IMR-90 (cell line): Measurements from ENCODE around the gene STAT4. TPM values are rescaled to one million over a fixed set of nuclear protein-coding genes. Genes with fewer than 3 reads are reported as not detected.

ENCODE experiments used
- ATAC-seq: fragments of 200-7000 bp; cut with Tn5 transposase; 2 replicates; pipeline ENCODE4 v1.9.1; 2020; ENCODE audit warnings: low read depth, mild to moderate bottlenecking, moderate library complexity
- BruUV-seq: library from RNA; stranded (reverse); fragments of 400-500 nt; replicated peaks from 2 replicates; lab custom pipeline; 2021; lab: Mats Ljungman, UMichigan
- CTCF ChIA-PET: fragments of 300-600 bp; formaldehyde crosslinking; extraction: SDS; loops from one replicate; lab custom pipeline; 2021; ENCODE audit warnings: antibody characterized with exemption; lab: Yijun Ruan, JAX
- POLR2A ChIA-PET: fragments of 300-600 bp; sonication (Branson Sonifier 250); formaldehyde crosslinking; loops from one replicate; lab custom pipeline; 2022; ENCODE audit warnings: antibody characterized with exemption; ENCODE audit not compliant: unreplicated experiment; lab: Charles Lee
- DNase-seq: peaks from one replicate; pipeline ENCODE4 v3.0.0; 2013
- H2AFZ ChIP-seq: replicated peaks from 2 replicates; pipeline ENCODE3; 2013; ENCODE audit warnings: low read length, mild to moderate bottlenecking; ENCODE audit not compliant: poor library complexity
- H2AK5ac ChIP-seq: 2 replicates; pipeline ENCODE4 v1.6.1; 2013; ENCODE audit warnings: low read depth, low read length, inconsistent platforms
- H2AK9ac ChIP-seq: replicated peaks from 2 replicates; pipeline ENCODE3; 2013; ENCODE audit warnings: mild to moderate bottlenecking, low read depth, low read length, moderate library complexity; ENCODE audit not compliant: poor library complexity
- H2BK120ac ChIP-seq: 2 replicates; pipeline ENCODE4 v1.6.1; 2013; ENCODE audit warnings: low read depth, low read length, inconsistent platforms
- H2BK15ac ChIP-seq: 3 replicates; pipeline ENCODE4 v1.6.1; 2013; ENCODE audit warnings: low read depth, low read length, inconsistent platforms
- H2BK20ac ChIP-seq: 2 replicates; pipeline ENCODE4 v1.6.1; 2013; ENCODE audit warnings: low read depth, mild to moderate bottlenecking, inconsistent platforms, low read length, moderate library complexity
- H2BK5ac ChIP-seq: 2 replicates; pipeline ENCODE4 v1.6.1; 2013; ENCODE audit warnings: mild to moderate bottlenecking, low read depth, low read length, inconsistent platforms; ENCODE audit not compliant: poor library complexity, severe bottlenecking
- H3K14ac ChIP-seq: replicated peaks from 2 replicates; pipeline ENCODE4 v1.6.1; 2013; ENCODE audit warnings: low read depth, low read length, inconsistent platforms
- H3K18ac ChIP-seq: 2 replicates; pipeline ENCODE4 v1.6.1; 2013; ENCODE audit warnings: low read depth, low read length, control low read depth
- H3K23ac ChIP-seq: 2 replicates; pipeline ENCODE4 v1.6.1; 2013; ENCODE audit warnings: low read depth, low read length, inconsistent platforms
- H3K27ac ChIP-seq: 2 replicates; pipeline ENCODE4 v1.5.1; 2013; ENCODE audit warnings: mild to moderate bottlenecking, control low read depth, low read length; ENCODE audit not compliant: insufficient read depth
- H3K27me3 ChIP-seq: 2 replicates; pipeline ENCODE4 v1.6.1; 2013; ENCODE audit warnings: low read length; ENCODE audit not compliant: control insufficient read depth, insufficient read depth
- H3K36me3 ChIP-seq: 2 replicates; pipeline ENCODE4 v1.6.1; 2013; ENCODE audit warnings: low read length, mixed read lengths; ENCODE audit not compliant: control insufficient read depth, insufficient read depth
- H3K4ac ChIP-seq: 2 replicates; pipeline ENCODE4 v1.6.1; 2013; ENCODE audit warnings: low read depth, low read length, inconsistent platforms
- H3K4me1 ChIP-seq: 2 replicates; pipeline ENCODE4 v1.6.1; 2013; ENCODE audit warnings: low read length, mixed read lengths; ENCODE audit not compliant: control insufficient read depth, insufficient read depth
- H3K4me2 ChIP-seq: 2 replicates; pipeline ENCODE4 v1.6.1; 2013; ENCODE audit warnings: low read depth, mild to moderate bottlenecking, control low read depth, low read length, moderate library complexity
- H3K4me3 ChIP-seq: 2 replicates; pipeline ENCODE4 v1.5.1; 2013; ENCODE audit warnings: low read depth, mild to moderate bottlenecking, control low read depth, low read length, moderate library complexity; ENCODE audit not compliant: insufficient read depth
- H3K56ac ChIP-seq: 2 replicates; pipeline ENCODE4 v1.6.1; 2013; ENCODE audit warnings: low read length, inconsistent platforms; ENCODE audit not compliant: insufficient read depth; ENCODE audit errors: extremely low read depth
- H3K79me1 ChIP-seq, 2 experiments: 2 replicates each; pipeline ENCODE4 v1.6.1; 2013; ENCODE audit warnings: low read length in 2 of 2, inconsistent platforms in 1 of 2, low read depth in 1 of 2
- H3K9ac ChIP-seq: 2 replicates; pipeline ENCODE4 v1.6.1; 2013; ENCODE audit warnings: low read depth, low read length, control low read depth
- H3K9me1 ChIP-seq: 2 replicates; pipeline ENCODE4 v1.6.1; 2013; ENCODE audit warnings: low read length, inconsistent platforms; ENCODE audit not compliant: insufficient read depth
- H3K9me3 ChIP-seq: 2 replicates; pipeline ENCODE4 v1.6.1; 2013; ENCODE audit warnings: low read length; ENCODE audit not compliant: control insufficient read depth, insufficient read depth
- H4K20me1 ChIP-seq: 2 replicates; pipeline ENCODE4 v1.6.1; 2013; ENCODE audit warnings: low read length, inconsistent platforms; ENCODE audit not compliant: insufficient read depth
- H4K5ac ChIP-seq: 2 replicates; pipeline ENCODE4 v1.6.1; 2013; ENCODE audit warnings: mild to moderate bottlenecking, low read depth, low read length, control low read depth
- H4K8ac ChIP-seq, 2 experiments: 2 replicates each; pipeline ENCODE4 v1.6.1; 2013; ENCODE audit warnings: low read depth in 2 of 2, low read length in 2 of 2, control low read depth in 1 of 2, inconsistent platforms in 1 of 2
- H4K91ac ChIP-seq: 2 replicates; pipeline ENCODE4 v1.6.1; 2013; ENCODE audit warnings: low read depth, low read length, inconsistent platforms; ENCODE audit not compliant: insufficient read depth
- CEBPB ChIP-seq: IDR thresholded peaks from 2 replicates; pipeline ENCODE4 v1.6.1; 2012; ENCODE audit warnings: low read depth, low read length, improper control_type of control experiment
- NFE2L2 ChIP-seq: fragments of 150-350 bp; IDR thresholded peaks from 2 replicates; pipeline ENCODE4 v1.6.1; 2016; ENCODE audit warnings: low read depth, mild to moderate bottlenecking, low read length
- WGBS, 2 experiments: methylation state at CpG; one replicate each; pipeline versions ENCODE4 v1.1.5 to v1.1.7; 2013; ENCODE audit warnings: missing lambda C conversion rate in 2 of 2; ENCODE audit not compliant: insufficient read length in 1 of 2; ENCODE audit errors: extremely low coverage in 2 of 2; 5-methylcytosine and 5-hydroxymethylcytosine counted together
- dilution Hi-C: fragments of 300-500 bp; cut with HindIII; formaldehyde crosslinking; loops from one replicate; pipeline ENCODE4 v1.14.3; 2018; ENCODE audit warnings: low sequenced_read_pairs; ENCODE audit not compliant: unreplicated experiment
- in situ Hi-C: fragments of 300-500 bp; cut with MboI; formaldehyde crosslinking; loops from 3 replicates; pipeline ENCODE4 v1.14.3; 2019; ENCODE audit warnings: low sequenced_read_pairs, inconsistent platforms, mixed read lengths
- intact Hi-C: fragments of 100-400 bp; cut with micrococcal nuclease; formaldehyde crosslinking; loops from 2 replicates; pipeline ENCODE4 v1.10.0; 2022
- polyA plus RNA-seq, 3 experiments: library from polyadenylated mRNA; depleted of rRNA; stranded (reverse); fragments of >200 nt; gene quantifications; 2 replicates each; pipeline ENCODE4 v1.2.3, GENCODE V29; 2012; ENCODE audit warnings: low replicate concordance in 1 of 3
- total RNA-seq: library from RNA; depleted of rRNA; stranded (reverse); fragments of >200 nt; gene quantifications from 2 replicates; pipeline ENCODE4 v1.2.3, GENCODE V29; 2012

The STAT4 gene
- total and polyA plus RNA-seq, 2 of the 4 experiments (the other 2 are of a cell fraction): 0.36 to 0.48 TPM

GRCh38 chr2:191165176-191165643, 14.4 kb upstream of the STAT4 start (continued):
- TF ChIP-seq CEBPB: peak; percentile 90

- TF ChIP-seq CEBPB (no peak), NFE2L2 (no peak)
- H2AK9ac ChIP-seq: no peak overlapping the region
- no peak overlapping the region for H2AFZ ChIP-seq
- H3K9ac ChIP-seq: no peak overlapping the region
- no peaks in the 10 kb centered on the region for H3K79me1 ChIP-seq
- H4K8ac ChIP-seq: no peak overlapping the region
- no peak overlapping the region for H3K4me3 ChIP-seq
- no peaks in the 10 kb centered on the region for H3K9me3 ChIP-seq
- H2AK5ac ChIP-seq: no peak overlapping the region
- H3K4me1 ChIP-seq: no peaks in the 10 kb centered on the region
- in situ Hi-C loops: no loop called here
- no peak overlapping the region for H2BK5ac ChIP-seq
- no peaks in the 10 kb centered on the region for H3K9me1 ChIP-seq
- no peaks in the 10 kb centered on the region for H3K27me3 ChIP-seq
- no peaks in the 10 kb centered on the region for H3K36me3 ChIP-seq
- H4K20me1 ChIP-seq: no peaks in the 10 kb centered on the region
- no peak overlapping the region for H4K5ac ChIP-seq
- no peak overlapping the region for H3K23ac ChIP-seq
- no peak overlapping the region for H3K18ac ChIP-seq
- H3K4ac ChIP-seq: no peak overlapping the region
- H2BK20ac ChIP-seq: no peak overlapping the region
- no peak overlapping the region for H2BK15ac ChIP-seq
- dilution Hi-C loops: no loop called here
- DNase-seq: no peak
- BruUV-seq: no TSS peak
- intact Hi-C loops: no loop called here
- H3K4me2 ChIP-seq: no peak overlapping the region
- no peak overlapping the region for H3K27ac ChIP-seq
- WGBS, 2 experiments: no CpG with 5 or more reads among the region's 1 CpG
- H4K91ac ChIP-seq: no peak overlapping the region
- no peak for ATAC-seq
- no peak overlapping the region for H3K56ac ChIP-seq
- H3K14ac ChIP-seq: no peak overlapping the region
- ChIA-PET POLR2A (no interaction called here), CTCF (interaction anchor here (0.9 to 1.1 kb wide), 4 partner anchors 106 to 363 kb away, joined by 3 to 4 read pairs (median 3); no protein-coding TSS in a partner anchor)
- no peak overlapping the region for H2BK120ac ChIP-seq
These were observed 8.0 kb upstream of the STAT4 start for GRCh38 chr2:191158747-191159146.
